Thoracic aorta (tissue), 2 donors: ENCODE results near the gene ASXL2. TPM values are rescaled to one million over a fixed set of nuclear protein-coding genes. Genes with fewer than 3 reads are reported as not detected.

Source experiments
- ATAC-seq: fragments of 150-250 bp; one replicate; pipeline ENCODE4 v1.8.0; 2017; ENCODE audit warnings: low read depth; ENCODE audit not compliant: insufficient number of reproducible peaks, low FRiP score
- DNase-seq: peaks from one replicate; pipeline ENCODE4 v3.0.0-alpha.2; 2020; ENCODE audit warnings: low spot score
- H3K27ac ChIP-seq, 2 donors: fragments of 200-600 bp; sonication (generic); 1 replicate in 1 of 2; 2 replicates in 1 of 2; pipeline ENCODE4 v1.5.1; 2016; ENCODE audit warnings: mild to moderate bottlenecking in 2 of 2, moderate library complexity in 2 of 2
- H3K27me3 ChIP-seq: fragments of 200-600 bp; sonication (generic); replicated peaks from 2 replicates; pipeline ENCODE4 v1.6.0; 2016; ENCODE audit warnings: mild to moderate bottlenecking; ENCODE audit not compliant: insufficient read depth
- H3K36me3 ChIP-seq: fragments of 200-600 bp; sonication (generic); one replicate; pipeline ENCODE4 v1.5.1; 2016
- H3K4me1 ChIP-seq, 2 donors: fragments of 200-600 bp; sonication (generic); 1 replicate in 1 of 2; 2 replicates in 1 of 2; pipeline versions ENCODE4 v1.5.1 to v1.6.0; 2016; ENCODE audit warnings: low read depth in 2 of 2, mild to moderate bottlenecking in 1 of 2; ENCODE audit not compliant: control insufficient read depth in 1 of 2
- H3K4me3 ChIP-seq: fragments of 200-600 bp; sonication (generic); 2 replicates; pipeline ENCODE4 v1.5.1; 2016; ENCODE audit warnings: mild to moderate bottlenecking
- H3K9me3 ChIP-seq: fragments of 200-600 bp; sonication (generic); 2 replicates; pipeline ENCODE4 v1.5.1; 2016
- CTCF ChIP-seq: fragments of 200-600 bp; sonication (generic); IDR thresholded peaks from one replicate; pipeline ENCODE4 v1.5.1; 2019; ENCODE audit warnings: antibody characterized with exemption
- total RNA-seq, 2 donors: library from RNA; depleted of rRNA; stranded (reverse); fragments of >200 nt; gene quantifications; one replicate each; pipeline versions ENCODE4 v1.1.0 to v1.2.3, GENCODE V29; 2016

Gene ASXL2
- total RNA-seq, 2 donors from 2014 or later, result 14.5 to 15.6 TPM

- no peaks in the 10 kb centered on the region for H3K4me1 ChIP-seq
- H3K36me3 ChIP-seq, result no peaks in the 10 kb centered on the region
- H3K4me3 ChIP-seq, result no peak overlapping the region
- no peak for DNase-seq
- no peak overlapping the region for H3K27ac ChIP-seq
- H3K27me3 ChIP-seq, result no peaks in the 10 kb centered on the region
- no peak for ATAC-seq
- no peak for TF ChIP-seq CTCF
- H3K9me3 ChIP-seq, result no peaks in the 10 kb centered on the region
Observed at GRCh38 chr2:25819597-25820039, 58.7 kb downstream of the ASXL2 start.

- Histone ChIP-seq H3K4me3 (no peak overlapping the region), H3K36me3 (no peaks in the 10 kb centered on the region), H3K27ac (no peak overlapping the region), H3K4me1 (no peaks in the 10 kb centered on the region), H3K9me3 (no peaks in the 10 kb centered on the region), H3K27me3 (no peaks in the 10 kb centered on the region)
- DNase-seq, result no peak
- no peak for TF ChIP-seq CTCF
- ATAC-seq, result no peak
Observed at GRCh38 chr2:25817630-25818029, 60.7 kb downstream of the ASXL2 start.

- H3K4me3 ChIP-seq, result no peak overlapping the region
- TF ChIP-seq CTCF, result no peak
- ATAC-seq (no peak), DNase-seq (no peak)
- no peak overlapping the region for H3K27ac ChIP-seq
- H3K9me3 ChIP-seq, result no peaks in the 10 kb centered on the region
- no peaks in the 10 kb centered on the region for H3K27me3 ChIP-seq
- no peaks in the 10 kb centered on the region for H3K36me3 ChIP-seq
- no peaks in the 10 kb centered on the region for H3K4me1 ChIP-seq
Observed at GRCh38 chr2:25817006-25817405, 61.3 kb downstream of the ASXL2 start.

GRCh38 chr2:25816249-25816648 lies 62.0 kb downstream of the ASXL2 start:
- no peaks in the 10 kb centered on the region for H3K36me3 ChIP-seq
- no peak for TF ChIP-seq CTCF
- no peak for ATAC-seq
- no peak overlapping the region for H3K27ac ChIP-seq
- H3K4me3 ChIP-seq, result no peak overlapping the region
- no peaks in the 10 kb centered on the region for H3K4me1 ChIP-seq
- no peaks in the 10 kb centered on the region for H3K9me3 ChIP-seq
- no peak for DNase-seq
- H3K27me3 ChIP-seq, result no peaks in the 10 kb centered on the region

GRCh38 chr2:25814681-25815080 lies 63.6 kb downstream of the ASXL2 start:
- DNase-seq (no peak), ATAC-seq (no peak)
- H3K4me1 ChIP-seq, result no peaks in the 10 kb centered on the region
- no peaks in the 10 kb centered on the region for H3K36me3 ChIP-seq
- H3K27ac ChIP-seq, result no peak overlapping the region
- no peak overlapping the region for H3K4me3 ChIP-seq
- TF ChIP-seq CTCF, result no peak
- H3K9me3 ChIP-seq, result no peaks in the 10 kb centered on the region
- H3K27me3 ChIP-seq, result no peaks in the 10 kb centered on the region
